GM12878 (cell line): ENCODE results near the gene KCTD12. TPM values are rescaled to one million over a fixed set of nuclear protein-coding genes. Genes with fewer than 3 reads are reported as not detected.

Source experiments
- ATAC-seq: fragments of 200-7000 bp; cut with Tn5 transposase; 3 replicates; pipeline ENCODE4 v1.9.1; 2020; ENCODE audit warnings: mild to moderate bottlenecking, moderate library complexity
- BruUV-seq: library from RNA; stranded (reverse); fragments of 400-500 nt; replicated peaks from 2 replicates; lab custom pipeline; 2021; lab: Mats Ljungman, UMichigan
- CTCF ChIA-PET: fragments of 300-600 bp; sonication (Branson Sonifier 250); formaldehyde crosslinking; extraction: SDS; loops from one replicate; lab custom pipeline; 2021; ENCODE audit warnings: inconsistent platforms; lab: Yijun Ruan, JAX
- POLR2A ChIA-PET: fragments of 350-600 bp; formaldehyde crosslinking; extraction: SDS; loops from one replicate; lab custom pipeline; 2021; ENCODE audit warnings: inconsistent platforms; lab: Charles Lee
- RAD21 ChIA-PET: fragments of 300-600 bp; sonication (Branson Sonifier 250); formaldehyde crosslinking; loops from one replicate; lab custom pipeline; 2023; ENCODE audit warnings: antibody characterized with exemption; ENCODE audit not compliant: unreplicated experiment; lab: Charles Lee
- SMC1A ChIA-PET: fragments of 300-600 bp; sonication (Branson Sonifier 250); formaldehyde crosslinking; loops from one replicate; lab custom pipeline; 2023; ENCODE audit not compliant: unreplicated experiment, uncharacterized antibody; lab: Charles Lee
- DNase-seq: peaks from one replicate; pipeline ENCODE4 v3.0.0-alpha.2; 2011; ENCODE audit warnings: low read depth, low spot score
- FAIRE-seq: peaks from 3 replicates; lab custom pipeline; 2011; peaks lifted over from hg19 to GRCh38; lab: Jason Lieb, UNC
- H2AFZ ChIP-seq: 2 replicates; pipeline ENCODE4 v1.6.0; 2011; ENCODE audit warnings: low read depth, low read length, control low read depth; ENCODE audit not compliant: control insufficient read depth
- H3K27ac ChIP-seq: 2 replicates; pipeline ENCODE4 v1.5.1; 2011; ENCODE audit warnings: control low read depth; ENCODE audit not compliant: control insufficient read depth, insufficient read depth
- H3K27me3 ChIP-seq, 2 experiments: replicated peaks in 1 of 2; 2 replicates each; pipeline versions ENCODE4 v1.6.0 to v1.6.1; 2011; ENCODE audit warnings: low read length in 1 of 2; ENCODE audit not compliant: control insufficient read depth in 2 of 2, insufficient read depth in 2 of 2
- H3K36me3 ChIP-seq, 2 experiments: 2 replicates each; pipeline ENCODE4 v1.5.1; 2011; ENCODE audit warnings: low read length in 1 of 2; ENCODE audit not compliant: control insufficient read depth in 2 of 2, insufficient read depth in 2 of 2
- H3K4me1 ChIP-seq: 2 replicates; pipeline ENCODE4 v1.6.1; 2011; ENCODE audit warnings: mild to moderate bottlenecking, low read length, moderate library complexity, mixed read lengths; ENCODE audit not compliant: control insufficient read depth, insufficient read depth
- H3K4me2 ChIP-seq: 2 replicates; pipeline ENCODE4 v1.6.0; 2011; ENCODE audit warnings: control low read depth; ENCODE audit not compliant: control insufficient read depth, insufficient read depth
- H3K4me3 ChIP-seq: fragments of 200-600 bp; sonication (generic); 2 replicates; pipeline ENCODE4 v1.5.1; 2016
- H3K79me2 ChIP-seq: 2 replicates; pipeline ENCODE4 v1.6.0; 2011; ENCODE audit warnings: low read length; ENCODE audit not compliant: control insufficient read depth, insufficient read depth
- H3K9ac ChIP-seq: 2 replicates; pipeline ENCODE4 v1.8.0; 2011; ENCODE audit warnings: low read length, control low read depth, mixed read lengths; ENCODE audit not compliant: control insufficient read depth, insufficient read depth
- H3K9me3 ChIP-seq: replicated peaks from 3 replicates; pipeline ENCODE4 v1.5.1; 2011; ENCODE audit warnings: mild to moderate bottlenecking, low read length; ENCODE audit not compliant: control insufficient read depth, insufficient read depth
- H4K20me1 ChIP-seq: 2 replicates; pipeline ENCODE4 v1.6.0; 2011; ENCODE audit not compliant: control insufficient read depth, insufficient read depth
- BACH1 ChIP-seq: fragments of 450-650 bp; IDR thresholded peaks from 2 replicates; pipeline ENCODE4 v1.6.1; 2017; ENCODE audit warnings: mild to moderate bottlenecking, borderline replicate concordance
- BMI1 ChIP-seq: fragments of 450-650 bp; IDR thresholded peaks from 2 replicates; pipeline ENCODE4 v1.6.1; 2016; ENCODE audit warnings: mild to moderate bottlenecking, moderate library complexity, borderline replicate concordance
- MEF2B ChIP-seq: fragments of 450-650 bp; IDR thresholded peaks from 2 replicates; pipeline ENCODE4 v1.6.1; 2018; ENCODE audit warnings: mild to moderate bottlenecking, moderate library complexity; ENCODE audit not compliant: partially characterized antibody, poor library complexity, severe bottlenecking
- NBN ChIP-seq: fragments of 450-650 bp; IDR thresholded peaks from 2 replicates; pipeline ENCODE4 v1.6.1; 2016
- NFXL1 ChIP-seq: fragments of 450-650 bp; IDR thresholded peaks from 2 replicates; pipeline ENCODE4 v1.6.1; 2017; ENCODE audit warnings: antibody characterized with exemption, mild to moderate bottlenecking, borderline replicate concordance
- NKRF ChIP-seq: fragments of 450-650 bp; conservative IDR thresholded peaks from 2 replicates; pipeline ENCODE4 v1.6.1; 2017; ENCODE audit warnings: mild to moderate bottlenecking, moderate library complexity
- PML ChIP-seq: IDR thresholded peaks from 2 replicates; pipeline ENCODE4 v1.6.1; 2012; ENCODE audit warnings: low read length, inconsistent platforms
- WGBS: methylation state at CpG from one replicate; pipeline ENCODE4 v1.1.6; 2016; ENCODE audit warnings: low lambda C conversion rate; ENCODE audit not compliant: insufficient replicate concordance, insufficient coverage; ENCODE audit errors: missing lambda C conversion rate; 5-methylcytosine and 5-hydroxymethylcytosine counted together
- in situ Hi-C: fragments of 300-500 bp; cut with MboI; formaldehyde crosslinking; loops from 9 replicates; pipeline ENCODE4 v1.14.3; 2018; ENCODE audit warnings: mixed read lengths
- intact Hi-C: fragments of 100-400 bp; cut with micrococcal nuclease; formaldehyde crosslinking; loops from one replicate; pipeline ENCODE4 v1.14.2; 2022; ENCODE audit not compliant: unreplicated experiment
- polyA plus RNA-seq, 11 experiments: library from polyadenylated mRNA; depleted of rRNA in 4 of 11; unstranded in 6 of 11; stranded (reverse) in 5 of 11; fragments of >200 nt; fragmentation: Nextera tagmentation in 4 of 11; fragmentation: Illumina TruSeq in 1 of 11; extraction: Ambion mirVana in 4 of 11; extraction: Trizol in 1 of 11; gene quantifications; 1 replicate in 1 of 11; 2 replicates in 10 of 11; pipeline versions ENCODE4 v1.2.1 to v1.2.3, GENCODE V29; 2011 to 2016; ENCODE audit warnings: inconsistent platforms in 2 of 11, missing spikeins in 2 of 11, low read depth in 1 of 11
- total RNA-seq, 4 experiments: library from RNA; depleted of rRNA in 3 of 4; stranded (reverse); fragments of >200 nt in 3 of 4; fragmentation: Illumina TruSeq in 1 of 4; extraction: Trizol in 1 of 4; gene quantifications; 2 replicates each; pipeline versions ENCODE4 v1.2.1 to v1.2.3, GENCODE V29; 2013 to 2021
- TF ChIP-seq, protein P1 (sequence below): fragments of 450-650 bp; formaldehyde crosslinking; IDR thresholded peaks from 2 replicates; pipeline ENCODE4 v1.4.0; 2022; ENCODE audit warnings: mild to moderate bottlenecking, moderate library complexity

Gene KCTD12
- total and polyA plus RNA-seq, 10 of the 15 experiments (the other 5 are each of a cell fraction or from before 2014, with no cell fraction given) = 0.24 to 2.9 (median 0.92) TPM

- 0 out of 2 replicates have a peak, but pooled peaks have one; percentile 32 for TF ChIP-seq NKRF
Observed at GRCh38 chr13:76885203-76886004, 801 bp downstream of the KCTD12 start (continued).

DNA sequence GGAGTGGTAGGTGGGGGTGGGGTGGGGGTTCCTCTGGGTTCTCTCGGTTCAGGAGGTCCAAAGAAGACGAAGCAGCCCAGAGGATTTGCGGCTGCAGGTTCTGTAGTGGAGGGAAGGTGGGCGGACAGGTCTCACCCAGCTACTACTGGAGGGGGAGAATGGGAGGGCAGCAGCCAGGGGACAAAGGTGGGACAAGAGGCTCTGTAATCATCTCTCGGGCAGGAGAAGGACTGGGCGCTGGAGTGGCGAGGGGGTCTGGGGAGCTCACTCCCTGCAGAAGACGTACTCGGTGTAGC lies 1.4 kb downstream of the KCTD12 start:
- Histone ChIP-seq H3K4me1 (no peaks in the 10 kb centered on the region), H3K79me2 (no peaks in the 10 kb centered on the region), H3K4me3 (peak overlapping the region; percentile 72), H2AFZ (peak overlapping the region; percentile 86), H4K20me1 (no peaks in the 10 kb centered on the region), H3K27me3 (peaks cover 0 to 4% of the 10 kb centered on the region in 2 experiments; a peak in 2 of 4 replicates), H3K9ac (no peak overlapping the region; the same call in 1 of the 2 replicates), H3K36me3 (no peaks in the 10 kb centered on the region), H3K27ac (no peak overlapping the region), H3K4me2 (peak overlapping the region; percentile 93), H3K9me3 (no peaks in the 10 kb centered on the region; the same call in 2 of the 3 replicates)
- DNase-seq = no peak
- FAIRE-seq = no peak
- ChIA-PET RAD21 (interaction anchor here (1.1 to 1.6 kb wide), 4 partner anchors 11 to 1008 kb away, joined by 3 read pairs; no protein-coding TSS in a partner anchor), SMC1A (interaction anchor here (0.9 kb wide), 1 partner anchor 11 kb away, joined by 4 read pairs; no protein-coding TSS in a partner anchor), CTCF (interaction anchor here (0.7 to 1.6 kb wide), 4 partner anchors 19 to 96 kb away, joined by 3 to 5 read pairs (median 4); no protein-coding TSS in a partner anchor), POLR2A (no interaction called here)
- no TSS peak for BruUV-seq
- no peak for ATAC-seq
- WGBS = 0% methylated on average over 9 of the region's 9 CpGs
- intact Hi-C loops (no loop called here), in situ Hi-C loops (no loop called here)
- TF ChIP-seq NBN = no peak
- TF ChIP-seq MEF2B = no peak
- TF ChIP-seq, protein P1, sequence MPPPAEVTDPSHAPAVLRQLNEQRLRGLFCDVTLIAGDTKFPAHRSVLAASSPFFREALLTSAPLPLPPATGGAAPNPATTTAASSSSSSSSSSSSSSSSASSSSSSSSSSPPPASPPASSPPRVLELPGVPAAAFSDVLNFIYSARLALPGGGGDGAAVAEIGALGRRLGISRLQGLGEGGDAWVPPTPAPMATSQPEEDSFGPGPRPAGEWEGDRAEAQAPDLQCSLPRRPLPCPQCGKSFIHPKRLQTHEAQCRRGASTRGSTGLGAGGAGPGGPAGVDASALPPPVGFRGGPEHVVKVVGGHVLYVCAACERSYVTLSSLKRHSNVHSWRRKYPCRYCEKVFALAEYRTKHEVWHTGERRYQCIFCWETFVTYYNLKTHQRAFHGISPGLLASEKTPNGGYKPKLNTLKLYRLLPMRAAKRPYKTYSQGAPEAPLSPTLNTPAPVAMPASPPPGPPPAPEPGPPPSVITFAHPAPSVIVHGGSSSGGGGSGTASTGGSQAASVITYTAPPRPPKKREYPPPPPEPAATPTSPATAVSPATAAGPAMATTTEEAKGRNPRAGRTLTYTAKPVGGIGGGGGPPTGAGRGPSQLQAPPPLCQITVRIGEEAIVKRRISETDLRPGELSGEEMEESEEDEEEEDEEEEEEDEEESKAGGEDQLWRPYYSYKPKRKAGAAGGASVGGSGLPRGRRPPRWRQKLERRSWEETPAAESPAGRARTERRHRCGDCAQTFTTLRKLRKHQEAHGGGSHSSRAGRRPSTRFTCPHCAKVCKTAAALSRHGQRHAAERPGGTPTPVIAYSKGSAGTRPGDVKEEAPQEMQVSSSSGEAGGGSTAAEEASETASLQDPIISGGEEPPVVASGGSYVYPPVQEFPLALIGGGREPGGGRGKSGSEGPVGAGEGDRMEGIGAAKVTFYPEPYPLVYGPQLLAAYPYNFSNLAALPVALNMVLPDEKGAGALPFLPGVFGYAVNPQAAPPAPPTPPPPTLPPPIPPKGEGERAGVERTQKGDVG (CRISPR knock-in tag) = no peak
- no peak for TF ChIP-seq BACH1
- no peak for TF ChIP-seq NFXL1
- no peak for TF ChIP-seq BMI1
- TF ChIP-seq PML = no peak
